Measurements from ENCODE around the gene MS4A5.

DNA sequence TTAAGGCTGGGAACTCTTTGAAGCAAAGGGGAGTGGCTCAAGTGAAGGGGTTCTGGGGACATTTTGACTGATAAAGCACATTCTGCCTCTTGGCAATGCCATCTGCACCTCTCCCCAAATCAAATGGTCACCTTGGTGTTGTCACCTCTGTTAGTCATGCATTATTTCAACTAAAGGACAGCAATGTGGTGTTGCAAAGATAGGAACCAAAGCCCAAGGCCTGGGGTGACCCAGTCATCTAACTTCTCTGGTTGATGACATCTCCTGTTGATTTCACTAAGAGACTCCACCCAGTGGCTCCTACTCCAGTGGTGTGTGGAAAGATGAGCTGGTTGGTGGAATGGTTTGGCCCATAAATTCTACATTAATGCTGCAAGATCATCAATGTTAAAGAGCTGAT, 18.5 kb downstream of the MS4A5 start:
- TF ChIP-seq CTCF (conservative IDR thresholded peaks at IDR 0.05; ENCODE audit: low read depth, low read length) (no peak), EZH2 (IDR thresholded peaks at IDR 0.05; ENCODE audit: borderline replicate concordance, low read depth, low read length, poor library complexity, severe bottlenecking) (no peak)
